SK-N-MC (cell line): ENCODE data around the gene OTOGL.

Experiments used
- EZH2 ChIP-seq: fragments of 200-600 bp; sonication (generic); IDR thresholded peaks from one replicate; pipeline ENCODE4 v1.6.1; 2017; ENCODE audit warnings: antibody characterized with exemption
- POLR2AphosphoS5 ChIP-seq: IDR thresholded peaks from 2 replicates; pipeline ENCODE4 v1.6.1; 2012; ENCODE audit warnings: mild to moderate bottlenecking, low read depth, low read length, borderline replicate concordance

- no peak for TF ChIP-seq POLR2AphosphoS5
- no peak for TF ChIP-seq EZH2
Measured at GRCh38 chr12:80233926-80234325, 134.6 kb downstream of the OTOGL start.
